Hepatocyte (in vitro differentiated cells): Measurements from ENCODE around the gene VGLL4. TPM values are rescaled to one million over a fixed set of nuclear protein-coding genes. Genes with fewer than 3 reads are reported as not detected.
A peak's percentile ranks its signal among the peaks of the same experiment; 100 is the strongest.

ENCODE experiments used
- DNase-seq: peaks from one replicate; pipeline ENCODE4 v3.0.0-alpha.2; 2016; ENCODE audit warnings: low spot score
- H2AFZ ChIP-seq: fragments of 200-600 bp; sonication (generic); 2 replicates; pipeline ENCODE4 v1.6.0; 2016; ENCODE audit warnings: antibody characterized with exemption, mild to moderate bottlenecking
- H3K27ac ChIP-seq: fragments of 200-600 bp; sonication (generic); 2 replicates; pipeline ENCODE4 v1.5.1; 2016; ENCODE audit warnings: mild to moderate bottlenecking
- H3K27me3 ChIP-seq: fragments of 200-600 bp; sonication (generic); 2 replicates; pipeline ENCODE4 v1.6.1; 2016
- H3K36me3 ChIP-seq: fragments of 200-600 bp; sonication (generic); replicated peaks from 2 replicates; pipeline ENCODE4 v1.5.1; 2016; ENCODE audit warnings: low read depth; ENCODE audit not compliant: insufficient read depth
- H3K4me1 ChIP-seq: fragments of 200-600 bp; sonication (generic); 2 replicates; pipeline ENCODE4 v1.5.1; 2016; ENCODE audit warnings: mild to moderate bottlenecking, moderate library complexity; ENCODE audit not compliant: insufficient read depth
- H3K4me2 ChIP-seq: fragments of 200-600 bp; sonication (generic); 2 replicates; pipeline ENCODE4 v1.6.0; 2016
- H3K4me3 ChIP-seq: fragments of 200-600 bp; sonication (generic); 2 replicates; pipeline ENCODE4 v1.5.1; 2016; ENCODE audit warnings: mild to moderate bottlenecking
- H3K79me2 ChIP-seq: fragments of 200-600 bp; sonication (generic); 2 replicates; pipeline ENCODE4 v1.6.0; 2017; ENCODE audit warnings: mild to moderate bottlenecking
- H3K9me2 ChIP-seq: fragments of 200-600 bp; sonication (generic); replicated peaks from 2 replicates; pipeline ENCODE4 v1.6.0; 2017; ENCODE audit warnings: mild to moderate bottlenecking; ENCODE audit not compliant: insufficient read depth
- H3K9me3 ChIP-seq: fragments of 200-600 bp; sonication (generic); 2 replicates; pipeline ENCODE4 v1.5.1; 2016; ENCODE audit warnings: low read depth, mild to moderate bottlenecking
- H4K20me1 ChIP-seq: fragments of 200-600 bp; sonication (generic); 2 replicates; pipeline ENCODE4 v1.6.0; 2016; ENCODE audit warnings: mild to moderate bottlenecking; ENCODE audit not compliant: insufficient read depth, poor library complexity, severe bottlenecking
- CTCF ChIP-seq: fragments of 200-600 bp; sonication (generic); IDR thresholded peaks from 2 replicates; pipeline ENCODE4 v1.5.1; 2016; ENCODE audit warnings: antibody characterized with exemption, mild to moderate bottlenecking; ENCODE audit not compliant: poor library complexity
- EZH2 ChIP-seq: fragments of 200-600 bp; sonication (generic); IDR thresholded peaks from 2 replicates; pipeline ENCODE4 v1.6.1; 2016; ENCODE audit warnings: antibody characterized with exemption, mild to moderate bottlenecking, borderline replicate concordance
- EZH2phosphoT487 ChIP-seq: fragments of 200-600 bp; sonication (generic); IDR thresholded peaks from one replicate; pipeline ENCODE4 v1.6.1; 2018; ENCODE audit warnings: antibody characterized with exemption, mild to moderate bottlenecking, low read depth, moderate library complexity; ENCODE audit not compliant: unreplicated experiment, severe bottlenecking
- WGBS: methylation state at CpG from one replicate; pipeline ENCODE4 v1.1.6; 2016; ENCODE audit warnings: low lambda C conversion rate; ENCODE audit errors: missing lambda C conversion rate; 5-methylcytosine and 5-hydroxymethylcytosine counted together
- polyA plus RNA-seq: library from polyadenylated mRNA; unstranded; fragments of >200 nt; fragmentation: Nextera tagmentation; extraction: Ambion mirVana; gene quantifications from 2 replicates; pipeline ENCODE4 v1.2.1, GENCODE V29; 2016
- total RNA-seq: library from RNA; depleted of rRNA; stranded (reverse); fragments of >200 nt; gene quantifications from 2 replicates; pipeline ENCODE4 v1.2.3, GENCODE V29; 2014

The VGLL4 gene
- total and polyA plus RNA-seq, 2 experiments from 2014 or later: 57.9 to 109 TPM

- TF ChIP-seq EZH2: no peak
- TF ChIP-seq EZH2phosphoT487: no peak
- no peak for TF ChIP-seq CTCF
- Histone ChIP-seq H3K79me2 (peaks cover 79% of the 10 kb centered on the region), H3K27ac (no peak overlapping the region), H3K4me3 (no peak overlapping the region), H2AFZ (no peak overlapping the region), H3K36me3 (no peaks in the 10 kb centered on the region), H3K27me3 (no peaks in the 10 kb centered on the region), H3K4me2 (no peak overlapping the region), H3K9me3 (no peaks in the 10 kb centered on the region), H3K4me1 (peaks cover 4% of the 10 kb centered on the region), H4K20me1 (no peaks in the 10 kb centered on the region), H3K9me2 (no peaks in the 10 kb centered on the region)
- DNase-seq: no peak
- WGBS: 87% methylated on average over 5 of the region's 5 CpGs
These were observed 14.5 kb upstream of the VGLL4 start for GRCh38 chr3:11658180-11658579.

GRCh38 chr3:11655196-11655928 lies 11.6 kb upstream of the VGLL4 start:
- DNase-seq: no peak
- Histone ChIP-seq H3K27me3 (no peaks in the 10 kb centered on the region), H3K79me2 (peaks cover 70% of the 10 kb centered on the region), H3K9me2 (no peaks in the 10 kb centered on the region), H3K9me3 (no peaks in the 10 kb centered on the region), H4K20me1 (no peaks in the 10 kb centered on the region), H3K36me3 (no peaks in the 10 kb centered on the region), H3K4me3 (no peak overlapping the region), H2AFZ (no peak overlapping the region), H3K4me1 (peaks cover 2% of the 10 kb centered on the region), H3K4me2 (no peak overlapping the region), H3K27ac (no peak overlapping the region)
- peak; percentile 36 for TF ChIP-seq CTCF
- no peak for TF ChIP-seq EZH2phosphoT487
- TF ChIP-seq EZH2: no peak
- WGBS: 82% methylated on average over 13 of the region's 13 CpGs

- Histone ChIP-seq H3K4me1 (no peaks in the 10 kb centered on the region), H3K27ac (no peak overlapping the region), H3K4me3 (no peak overlapping the region), H3K9me2 (no peaks in the 10 kb centered on the region), H3K36me3 (no peaks in the 10 kb centered on the region), H3K4me2 (no peak overlapping the region), H4K20me1 (no peaks in the 10 kb centered on the region), H2AFZ (no peak overlapping the region), H3K9me3 (no peaks in the 10 kb centered on the region), H3K27me3 (no peaks in the 10 kb centered on the region), H3K79me2 (peaks cover 73% of the 10 kb centered on the region)
- no peak for DNase-seq
- TF ChIP-seq CTCF (no peak), EZH2phosphoT487 (no peak), EZH2 (no peak)
- WGBS: 93% methylated on average over 4 of the region's 4 CpGs
These were observed 10.5 kb upstream of the VGLL4 start for GRCh38 chr3:11654166-11654565.
